Ovary (tissue), 9 donors: ENCODE data around the gene CNDP2. TPM values are rescaled to one million over a fixed set of nuclear protein-coding genes. Genes with fewer than 3 reads are reported as not detected.

ENCODE experiments used
- DNase-seq, 5 donors: peaks; one replicate each; pipeline ENCODE4 v3.0.0-alpha.2; 2019 to 2020
- H3K27ac ChIP-seq, 2 donors: fragments of 200-600 bp; one replicate each; pipeline versions ENCODE4 v1.5.1 to v1.8.0; 2019 to 2022
- H3K27me3 ChIP-seq: fragments of 200-600 bp; one replicate; pipeline ENCODE4 v1.8.0; 2022
- H3K36me3 ChIP-seq: fragments of 200-600 bp; sonication (generic); one replicate; pipeline ENCODE4 v1.5.1; 2019
- H3K4me1 ChIP-seq: one replicate; pipeline ENCODE4 v1.8.1; 2013; ENCODE audit warnings: mild to moderate bottlenecking, moderate library complexity; ENCODE audit not compliant: insufficient read depth
- H3K4me3 ChIP-seq: fragments of 200-600 bp; sonication (generic); one replicate; pipeline ENCODE4 v1.5.1; 2017
- H3K9me3 ChIP-seq, 2 donors: fragments of 200-600 bp in 1 of 2; sonication (generic) in 1 of 2; one replicate each; pipeline versions ENCODE4 v1.5.1 to v1.8.1; 2013 to 2019; ENCODE audit warnings: mild to moderate bottlenecking in 1 of 2, moderate library complexity in 1 of 2
- EP300 ChIP-seq: sonication (generic); formaldehyde crosslinking; IDR thresholded peaks from one replicate; pipeline ENCODE4 v1.6.1; 2017; ENCODE audit warnings: antibody characterized with exemption
- POLR2A ChIP-seq: fragments of 450-650 bp; IDR thresholded peaks from one replicate; pipeline ENCODE4 v1.6.1; 2017; ENCODE audit warnings: antibody characterized with exemption, mild to moderate bottlenecking, moderate library complexity
- WGBS, 3 donors: extraction: QIAGEN DNeasy Blood & Tissue Kit in 1 of 3; methylation state at CpG; one replicate each; pipeline versions ENCODE4 v1.1.5 to v1.1.7; 2013 to 2017; 5-methylcytosine and 5-hydroxymethylcytosine counted together
- intact Hi-C, 4 donors: fragments of 100-400 bp; cut with DNase I; formaldehyde crosslinking; loops; one replicate each; pipeline versions ENCODE4 v1.11.0 to v1.15.1; 2022 to 2023
- polyA plus RNA-seq, 2 donors: library from polyadenylated mRNA; stranded (reverse); fragments of 200-250 nt in 1 of 2; fragments of 350-450 nt in 1 of 2; fragmentation: Illumina TruSeq in 1 of 2; extraction: RNeasy Lipid Tissue Mini Kit (QIAGEN cat#74804) in 1 of 2; gene quantifications; one replicate each; pipeline ENCODE4 v1.2.3, GENCODE V29; 2013 to 2014
- total RNA-seq, 7 donors: library from RNA; depleted of rRNA in 2 of 7; stranded (reverse); fragments of >200 nt in 2 of 7; fragmentation: NEBNext Ultra II Directional in 3 of 7; extraction: Animal tissue kit (Norgen Biotek cat#: 25700) in 3 of 7; gene quantifications; one replicate each; pipeline versions ENCODE4 v1.1.0 to v1.2.4, GENCODE V29; 2016 to 2023
- TF ChIP-seq, protein P1 (sequence below), 3 donors: fragments of 450-650 bp in 2 of 3; fragments of 200-600 bp in 1 of 3; IDR thresholded peaks; one replicate each; pipeline versions ENCODE4 v1.5.1 to v1.8.0; 2016 to 2022; ENCODE audit warnings: antibody characterized with exemption in 3 of 3, mild to moderate bottlenecking in 1 of 3
- donor health status: DM: no; HTN: no; CAD: no; lungs with moderate emphysema.
- donor health status: DM: no; HTN: no; CAD: no.
- donor health status: Bipolar disorder and iron deficiency.
- donor health status: DM: yes; HTN: yes; CAD: no.
- donor health status: DM: no; HTN: no; CAD: no.
- donor health status: DM: yes; HTN: yes; CAD: no.

Gene CNDP2
- total and polyA plus RNA-seq, 9 donors: 28.1 to 119 (median 91.7) TPM

DNA sequence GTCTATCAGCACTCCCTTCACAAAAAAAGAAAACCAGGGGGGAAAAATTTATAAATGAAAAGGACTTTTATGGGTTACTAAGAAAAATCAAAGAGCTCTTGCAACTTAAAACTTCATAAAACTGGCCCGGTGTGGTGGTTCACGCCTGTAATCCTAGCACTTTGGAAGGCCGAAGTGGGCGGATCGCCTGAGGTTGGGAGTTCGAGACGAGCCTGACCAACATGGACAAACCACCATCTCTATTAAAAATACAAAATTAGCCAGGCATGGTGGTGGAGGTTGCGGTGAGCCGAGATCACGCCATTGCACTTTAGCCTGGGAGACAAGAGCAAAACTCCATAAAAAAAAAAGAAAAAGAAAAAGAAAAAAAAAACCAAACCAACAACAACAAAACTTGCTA lies 40.8 kb upstream of the CNDP2 start:
- Histone ChIP-seq H3K9me3 (no peaks in the 10 kb centered on the region), H3K4me1 (no peaks in the 10 kb centered on the region), H3K27ac (no peak overlapping the region), H3K27me3 (no peaks in the 10 kb centered on the region), H3K4me3 (no peak overlapping the region), H3K36me3 (no peaks in the 10 kb centered on the region)
- TF ChIP-seq, protein P1, sequence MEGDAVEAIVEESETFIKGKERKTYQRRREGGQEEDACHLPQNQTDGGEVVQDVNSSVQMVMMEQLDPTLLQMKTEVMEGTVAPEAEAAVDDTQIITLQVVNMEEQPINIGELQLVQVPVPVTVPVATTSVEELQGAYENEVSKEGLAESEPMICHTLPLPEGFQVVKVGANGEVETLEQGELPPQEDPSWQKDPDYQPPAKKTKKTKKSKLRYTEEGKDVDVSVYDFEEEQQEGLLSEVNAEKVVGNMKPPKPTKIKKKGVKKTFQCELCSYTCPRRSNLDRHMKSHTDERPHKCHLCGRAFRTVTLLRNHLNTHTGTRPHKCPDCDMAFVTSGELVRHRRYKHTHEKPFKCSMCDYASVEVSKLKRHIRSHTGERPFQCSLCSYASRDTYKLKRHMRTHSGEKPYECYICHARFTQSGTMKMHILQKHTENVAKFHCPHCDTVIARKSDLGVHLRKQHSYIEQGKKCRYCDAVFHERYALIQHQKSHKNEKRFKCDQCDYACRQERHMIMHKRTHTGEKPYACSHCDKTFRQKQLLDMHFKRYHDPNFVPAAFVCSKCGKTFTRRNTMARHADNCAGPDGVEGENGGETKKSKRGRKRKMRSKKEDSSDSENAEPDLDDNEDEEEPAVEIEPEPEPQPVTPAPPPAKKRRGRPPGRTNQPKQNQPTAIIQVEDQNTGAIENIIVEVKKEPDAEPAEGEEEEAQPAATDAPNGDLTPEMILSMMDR (IDR thresholded peaks at IDR 0.05): no peak
- TF ChIP-seq EP300: no peak
- no peak for TF ChIP-seq POLR2A
- WGBS, 3 donors: 89 to 93% (median 93%) methylated on average over 10 of the region's 10 CpGs
- intact Hi-C loops: no loop called here
- no peak for DNase-seq

DNA sequence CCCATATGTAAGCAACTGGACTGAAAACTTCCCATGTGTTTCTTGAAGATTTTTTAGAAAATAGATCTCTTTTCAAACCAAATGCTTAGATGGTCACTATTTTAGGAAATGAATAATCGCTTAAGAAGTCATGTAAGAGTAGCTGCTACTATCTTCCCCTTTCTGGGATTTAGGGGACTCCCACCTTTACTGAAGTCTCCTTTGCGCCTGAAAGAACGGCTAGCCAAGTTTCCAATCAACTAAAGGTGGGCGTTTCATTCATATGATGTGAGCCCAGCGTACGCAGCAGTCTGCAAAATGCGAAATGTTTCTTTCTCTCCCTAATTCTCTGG lies 40.2 kb upstream of the CNDP2 start:
- TF ChIP-seq POLR2A: no peak
- TF ChIP-seq, protein P1 (IDR thresholded peaks at IDR 0.05): no peak
- no peak for TF ChIP-seq EP300
- H3K27ac ChIP-seq: no peak overlapping the region
- no peak overlapping the region for H3K4me3 ChIP-seq
- H3K36me3 ChIP-seq: no peaks in the 10 kb centered on the region
- H3K27me3 ChIP-seq: no peaks in the 10 kb centered on the region
- 1 to 10% (median 10%) methylated on average over 7 of the region's 7 CpGs for whole genome bisulfite sequencing, 3 donors
- no peak for DNase-seq
- no peaks in the 10 kb centered on the region for H3K9me3 ChIP-seq
- intact Hi-C loops: no loop called here
- no peaks in the 10 kb centered on the region for H3K4me1 ChIP-seq

DNA sequence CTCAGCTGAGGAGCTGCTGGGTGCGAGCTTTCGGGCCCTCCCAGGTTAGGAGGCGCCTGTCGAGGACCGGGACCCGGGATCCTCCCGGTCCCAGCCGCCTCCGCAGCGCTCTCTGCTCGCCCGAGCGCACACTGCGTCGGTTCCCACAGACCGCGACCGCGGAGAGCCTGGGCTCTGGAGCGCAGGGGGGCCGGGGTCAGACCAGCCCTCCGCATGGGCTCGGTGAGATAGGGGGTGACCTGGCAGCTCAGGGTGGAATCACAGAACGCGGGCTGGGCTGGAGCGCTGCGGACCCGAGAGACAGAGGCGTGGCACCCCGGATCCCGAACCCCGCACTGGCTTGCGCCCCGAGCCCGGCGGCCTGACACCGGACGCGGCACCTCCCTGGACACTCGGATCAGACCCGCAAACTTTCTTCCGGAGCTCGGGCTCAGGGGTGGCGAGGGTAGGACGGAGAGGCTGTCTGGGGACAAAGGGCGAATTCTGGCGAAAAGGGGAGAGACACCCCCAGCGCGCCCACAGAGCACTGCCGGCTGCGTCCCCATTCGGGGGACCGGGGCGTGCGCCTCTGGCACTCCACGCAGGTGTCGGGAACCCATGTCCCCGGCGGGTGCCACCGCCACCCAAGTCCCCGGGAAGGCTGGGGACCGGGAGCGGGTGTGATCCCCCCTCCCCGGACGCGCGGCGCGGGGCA lies 39.7 kb upstream of the CNDP2 start:
- H3K36me3 ChIP-seq: no peaks in the 10 kb centered on the region
- no peak overlapping the region for H3K4me3 ChIP-seq
- no peak for DNase-seq
- no peak overlapping the region for H3K27ac ChIP-seq
- H3K27me3 ChIP-seq: no peaks in the 10 kb centered on the region
- no peaks in the 10 kb centered on the region for H3K9me3 ChIP-seq
- TF ChIP-seq EP300 (no peak), POLR2A (no peak)
- TF ChIP-seq, protein P1 (IDR thresholded peaks at IDR 0.05): no peak
- no peaks in the 10 kb centered on the region for H3K4me1 ChIP-seq
- 0 to 1% (median 0%) methylated on average over 48 to 69 of the region's 69 CpGs for WGBS, 3 donors
- intact Hi-C loops: no loop called here

DNA sequence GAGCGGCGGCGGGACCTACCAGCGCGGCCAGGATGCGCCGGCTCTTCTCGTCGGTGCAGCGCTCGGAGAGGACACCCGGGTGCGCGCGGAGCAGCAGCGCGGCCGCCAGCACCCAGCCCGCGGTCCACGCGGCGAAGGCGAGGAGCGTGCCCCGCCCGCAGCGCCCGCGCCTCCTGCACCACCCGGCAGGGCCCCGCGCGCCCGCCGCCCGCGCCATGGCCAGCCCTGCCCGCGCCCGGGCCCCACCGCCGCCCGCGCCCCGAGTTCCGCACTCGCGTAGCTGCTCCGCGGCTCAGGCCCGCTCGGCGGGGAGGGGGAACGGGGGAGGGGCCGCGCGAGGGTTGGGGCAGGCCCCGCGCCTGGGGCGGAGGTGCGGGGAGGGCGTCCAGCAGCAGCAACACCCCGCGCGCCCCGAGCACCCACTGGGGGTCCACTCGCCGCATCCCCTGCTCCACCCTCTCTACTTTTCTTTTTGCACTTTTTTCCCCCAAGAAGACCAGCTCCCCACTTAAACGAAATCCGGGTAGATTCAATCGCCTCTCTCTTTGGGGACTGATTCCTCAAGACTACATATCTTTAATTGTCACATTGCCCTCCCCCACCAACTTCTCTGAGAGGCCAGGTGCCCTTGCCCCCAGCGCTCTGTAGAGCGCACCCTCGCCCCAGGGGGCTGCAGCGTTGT lies 39.0 kb upstream of the CNDP2 start, which contains the start of gene DIPK1C:
Gene DIPK1C (minus strand): TSS at position 266 of the 682 bp plus-strand sequence. CDS start 49 bp downstream, at position 217.
- Histone ChIP-seq H3K27me3 (no peaks in the 10 kb centered on the region), H3K4me1 (no peaks in the 10 kb centered on the region), H3K4me3 (no peak within 1 kb of the TSS), H3K9me3 (no peaks in the 10 kb centered on the region), H3K27ac (no peak within 1 kb of the TSS), H3K36me3 (no peaks in the 10 kb centered on the region)
- 1 to 2% (median 1%) methylated on average over 44 to 69 of the region's 76 CpGs for WGBS, 3 donors
- TF ChIP-seq, protein P1 (IDR thresholded peaks at IDR 0.05): no peak
- TF ChIP-seq EP300 (no peak), POLR2A (no peak)
- intact Hi-C loops: no loop called here
- DNase-seq: no peak
